NCI-H2107 (cell line): ENCODE data around the gene TMEM253.

Experiments
- DNase-seq: peaks from one replicate; lab custom pipeline; 2025; lab: John Stamatoyannopoulos, UW

TMEM253 gene

DNA sequence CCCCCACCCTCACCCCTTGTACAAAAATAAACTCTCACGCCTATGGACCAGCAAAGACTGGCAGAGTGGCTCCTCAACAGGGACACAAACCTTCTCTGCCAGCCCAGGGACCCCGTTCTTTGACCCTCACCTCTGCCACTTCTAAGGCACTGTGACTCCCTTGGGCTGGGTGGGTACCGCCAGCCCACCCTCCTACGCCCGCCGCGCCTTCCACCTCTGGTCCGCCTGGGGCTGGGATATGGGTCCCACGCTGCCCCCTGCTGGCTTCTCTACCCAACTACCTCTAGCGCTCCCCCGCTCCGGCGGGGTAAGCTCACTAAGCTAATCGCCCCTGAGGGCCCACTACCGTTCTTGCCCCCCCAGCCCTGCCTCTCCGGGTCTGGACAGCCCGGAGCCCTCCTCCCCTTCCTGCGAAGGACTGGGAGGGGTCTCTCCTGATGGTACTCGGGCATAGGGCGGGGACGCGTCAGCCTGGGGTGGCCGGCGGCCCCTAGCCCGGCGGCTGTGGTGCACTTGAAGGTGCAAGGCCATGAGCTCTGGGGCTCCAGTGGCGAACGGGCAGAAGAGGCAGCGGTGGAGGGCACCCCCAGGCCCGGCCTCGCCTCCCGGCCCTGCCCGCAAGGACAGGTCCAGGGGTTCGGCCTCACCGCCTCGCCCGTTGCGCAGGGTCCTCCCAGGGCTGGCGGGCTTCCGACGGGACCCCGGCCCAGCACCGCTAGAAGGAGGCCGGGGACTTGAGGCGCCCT lies 10.5 kb upstream of the TMEM253 start:
- no peak for DNase-seq

DNA sequence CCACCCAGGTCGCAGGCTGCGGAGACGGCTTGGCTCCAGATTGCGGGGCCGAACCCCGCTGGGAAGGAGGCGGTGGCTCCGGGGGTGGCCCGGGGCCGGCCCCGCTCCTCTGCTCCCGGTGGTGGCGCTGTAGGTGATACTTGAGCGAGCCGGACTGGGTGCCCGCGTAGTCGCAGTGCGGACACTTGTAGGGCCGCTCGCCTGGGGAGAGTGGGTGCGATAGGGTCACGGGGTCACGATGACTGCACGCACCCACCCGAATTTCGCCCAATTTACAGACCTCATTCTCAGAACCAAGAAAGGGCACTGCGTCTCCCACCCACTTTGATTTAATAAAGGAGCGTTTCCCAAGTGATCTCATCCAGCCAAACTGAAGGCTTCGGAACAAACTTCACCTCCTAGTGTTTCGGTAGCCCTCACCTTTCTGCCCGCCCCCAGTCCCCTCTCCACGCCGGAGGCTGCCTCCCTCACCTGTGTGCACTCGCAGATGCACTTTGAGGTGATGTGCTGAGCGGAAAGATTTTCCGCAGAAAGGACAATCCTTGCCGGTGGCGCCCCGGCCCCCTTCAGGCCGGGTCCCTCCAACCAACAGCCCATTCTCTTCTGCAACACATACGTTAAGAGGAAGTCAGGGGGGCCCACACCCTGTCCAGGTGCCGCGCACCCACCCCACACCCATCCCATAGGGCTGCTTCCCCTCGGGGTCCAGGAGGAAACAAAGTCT lies 9.8 kb upstream of the TMEM253 start:
- no peak for DNase-seq

- DNase-seq: no peak
Observed at GRCh38 chr14:21091821-21092272, 9.0 kb upstream of the TMEM253 start.

GRCh38 chr14:21092273-21093011 lies 8.4 kb upstream of the TMEM253 start:
- peak; percentile 54 for DNase-seq

- no peak for DNase-seq
Observed at GRCh38 chr14:21093018-21093417, 7.8 kb upstream of the TMEM253 start.

DNA sequence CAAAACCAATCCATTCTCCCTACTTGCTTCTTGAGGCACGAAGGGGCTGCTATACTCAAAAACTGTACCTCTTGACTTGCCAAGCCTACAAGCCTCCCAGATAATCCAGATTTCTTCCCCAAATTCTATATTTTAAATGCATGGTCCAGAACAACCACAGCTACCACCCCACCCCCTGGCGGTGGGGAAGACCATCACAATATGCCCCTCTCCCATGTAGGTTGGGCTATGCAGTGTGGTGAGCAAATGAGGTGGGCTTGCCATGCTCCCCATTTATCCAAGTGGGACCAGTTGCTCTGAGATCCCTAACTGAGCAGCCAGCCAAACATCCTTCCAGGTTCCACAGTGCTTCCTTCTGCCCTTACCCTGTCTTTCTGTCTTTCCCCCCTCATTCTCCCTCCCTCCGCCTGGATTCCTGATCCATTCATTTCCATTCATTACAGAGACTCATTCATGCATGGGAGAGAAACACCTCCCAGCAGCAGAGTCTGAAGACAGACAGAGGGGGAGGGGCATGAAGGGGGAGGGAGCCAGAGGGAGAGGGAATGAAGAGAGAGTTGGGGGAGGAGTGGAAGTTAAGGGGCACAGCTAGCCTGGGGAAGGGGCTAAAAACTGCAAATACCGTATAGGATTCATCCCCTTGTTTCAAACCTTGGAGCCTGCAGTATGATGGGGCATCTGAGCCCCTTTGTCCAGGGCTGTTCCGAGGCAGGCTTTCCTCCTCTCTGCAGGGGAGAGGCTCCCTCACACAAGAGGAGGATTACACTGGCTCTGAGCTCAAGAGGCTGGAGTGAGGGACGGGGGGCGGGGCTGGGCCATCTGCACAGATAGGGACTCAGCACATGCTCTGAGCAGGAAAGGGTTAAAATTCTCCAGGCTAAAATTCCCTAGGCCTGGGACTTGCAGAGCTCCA lies 6.8 kb upstream of the TMEM253 start:
- DNase-seq: peak; percentile 42

DNA sequence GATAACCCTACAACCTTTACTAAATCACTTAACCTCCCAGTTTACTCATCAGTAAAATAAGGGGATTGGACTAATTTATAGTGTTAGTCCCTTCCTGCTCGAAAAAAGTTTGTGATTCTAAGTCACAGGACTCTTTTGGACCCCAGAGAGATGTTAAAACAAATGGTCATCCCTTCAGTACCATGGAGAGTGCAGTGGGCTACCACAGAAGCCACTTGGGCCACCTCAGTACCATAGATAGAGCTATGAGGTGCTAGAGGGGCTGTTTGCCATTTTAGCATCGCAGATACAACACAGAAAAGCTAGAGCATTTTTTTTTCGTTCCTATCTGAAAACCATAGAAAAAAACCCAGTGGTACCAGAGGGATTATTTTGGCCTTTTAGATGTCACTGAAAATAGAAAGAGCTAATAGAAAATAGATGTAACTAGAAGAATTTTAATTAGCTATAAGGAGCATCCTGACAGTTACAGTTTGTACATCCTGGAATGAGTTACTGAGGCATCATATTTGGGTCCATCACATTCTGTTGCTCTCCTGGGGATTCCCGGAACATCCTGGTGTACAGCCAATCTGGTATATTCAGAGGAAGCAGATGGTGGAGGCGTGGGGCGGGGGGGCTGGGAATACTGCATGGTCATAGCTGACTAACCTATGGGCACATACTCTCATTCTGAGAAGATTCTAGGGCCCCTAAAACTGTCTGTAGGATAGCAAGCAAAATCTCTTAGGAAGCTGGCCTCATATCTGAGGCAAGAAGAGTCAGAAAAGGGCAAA lies 5.2 kb upstream of the TMEM253 start:
- DNase-seq: no peak

DNA sequence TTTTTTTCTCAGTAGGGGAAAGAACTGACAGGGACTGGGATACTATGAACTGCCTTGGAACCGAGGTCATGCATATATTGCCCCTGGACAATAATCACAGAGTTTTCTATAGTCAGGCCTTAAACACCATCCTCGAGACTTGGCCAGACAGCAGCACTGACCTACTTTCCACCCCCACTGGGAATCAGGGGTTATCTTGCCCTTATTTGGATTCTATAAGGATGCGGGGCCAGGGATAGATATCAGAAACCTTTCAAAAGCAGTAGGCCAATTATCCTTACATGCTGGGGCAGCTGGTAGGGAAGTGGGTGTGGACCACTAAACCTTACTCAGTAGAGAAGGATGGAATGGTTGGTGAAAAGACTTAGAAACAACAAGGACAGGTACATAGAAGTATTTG lies 4.4 kb upstream of the TMEM253 start:
- no peak for DNase-seq

DNA sequence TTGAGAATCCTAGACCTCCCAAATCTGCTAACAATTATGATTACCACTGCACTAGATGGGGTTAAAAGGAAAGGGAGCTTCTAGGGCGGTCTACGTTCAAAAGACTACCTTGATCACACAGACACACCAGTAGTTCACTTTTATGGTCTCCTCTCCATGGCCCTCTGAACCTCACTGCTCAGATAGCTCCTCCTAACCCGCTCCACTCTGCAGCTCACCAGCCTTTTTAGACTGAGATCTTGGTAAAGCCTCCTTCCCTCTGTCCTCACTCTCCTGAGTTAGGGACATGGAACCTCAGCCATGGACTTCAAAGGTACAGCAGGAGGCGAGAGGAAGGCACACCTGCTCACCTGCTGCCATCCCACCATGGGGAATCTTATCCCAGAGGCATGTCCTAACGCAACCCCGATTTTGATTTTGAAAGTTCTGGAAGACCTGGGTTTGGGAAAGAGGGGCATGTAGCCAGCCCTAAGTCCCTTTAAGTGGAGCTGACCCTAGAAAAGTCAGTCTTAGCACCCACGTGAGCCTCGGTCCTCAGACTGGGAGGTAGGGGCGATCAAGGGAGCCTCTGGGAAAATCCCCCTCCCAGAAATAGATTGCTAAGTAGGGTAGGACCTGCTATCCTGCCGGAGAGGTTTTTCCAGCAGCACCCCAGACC lies 3.8 kb upstream of the TMEM253 start:
- DNase-seq: no peak

- no peak for DNase-seq
Observed at GRCh38 chr14:21097636-21098075, 3.2 kb upstream of the TMEM253 start.

GRCh38 chr14:21098076-21098891 lies 2.6 kb upstream of the TMEM253 start, which contains the start of gene ZNF219:
Gene ZNF219, minus strand, starts transcription at chr14:21098655. Its CDS starts 5,064 bp downstream, at chr14:21093591.
- DNase-seq: no peak

DNA sequence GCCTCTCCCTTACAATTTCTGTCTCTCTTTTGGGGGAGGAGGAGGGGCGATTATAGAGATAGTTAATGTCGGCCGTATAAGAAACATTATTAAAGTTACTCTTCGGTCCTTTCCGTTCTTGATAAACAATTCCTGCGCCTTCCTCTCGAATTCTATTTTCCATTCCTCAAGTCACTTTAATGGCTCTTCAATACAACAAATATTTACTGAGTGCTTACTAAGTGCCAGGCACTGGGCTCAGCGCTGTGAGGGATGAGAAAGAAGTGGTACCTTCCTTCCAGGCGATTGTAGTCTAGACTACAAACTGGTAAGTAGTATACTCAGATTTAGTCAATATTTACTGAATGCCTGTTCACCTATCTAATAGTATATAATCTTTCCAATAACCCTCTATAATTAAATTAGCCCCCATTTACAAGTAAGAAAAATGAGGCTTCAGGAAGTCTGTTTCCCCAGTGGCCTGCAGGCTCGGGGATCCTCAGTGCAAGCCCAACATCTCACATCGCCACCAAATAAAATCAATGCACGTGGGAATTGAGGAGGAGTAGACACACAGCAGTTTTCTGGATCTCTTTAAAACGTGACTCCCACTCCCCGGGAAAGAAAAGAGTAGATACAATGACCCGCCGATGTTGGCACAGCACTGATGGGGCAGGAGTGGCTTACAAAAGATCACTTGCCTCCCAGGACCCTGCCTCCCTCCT lies 1.8 kb upstream of the TMEM253 start:
- DNase-seq: no peak

- DNase-seq: no peak
Observed at GRCh38 chr14:21099596-21099985, 1.3 kb upstream of the TMEM253 start.

DNA sequence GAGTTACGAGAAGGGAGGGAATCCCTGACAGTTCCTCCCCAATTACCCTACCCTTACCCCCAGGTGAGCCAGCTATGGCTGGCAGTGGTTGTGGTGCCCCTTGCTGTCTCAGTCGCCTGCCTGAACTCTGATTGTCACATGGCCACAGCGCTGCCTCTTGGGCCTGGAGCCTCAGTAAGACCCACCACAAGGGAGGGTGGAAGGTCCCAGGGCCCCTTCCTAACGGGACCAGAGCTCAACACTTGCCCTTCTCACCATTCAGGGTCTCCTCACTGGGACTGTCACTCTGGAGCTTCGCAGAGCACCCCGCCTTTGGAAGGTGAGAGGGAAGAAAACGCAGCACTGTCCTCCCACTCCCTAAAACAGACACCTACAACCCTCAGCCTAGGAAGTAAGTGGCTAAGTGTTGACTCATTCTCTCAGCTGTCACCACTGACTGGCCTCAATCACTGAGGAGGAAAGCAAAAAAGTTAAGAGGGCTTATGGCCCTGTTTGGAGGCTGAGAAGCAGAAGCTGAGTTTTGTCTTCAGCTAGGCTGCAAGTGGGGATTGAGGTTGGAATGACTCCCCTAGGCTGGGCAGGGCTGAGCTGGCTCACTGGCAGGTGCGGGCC lies 1.0 kb downstream of the TMEM253 start:
- no peak for DNase-seq

DNA sequence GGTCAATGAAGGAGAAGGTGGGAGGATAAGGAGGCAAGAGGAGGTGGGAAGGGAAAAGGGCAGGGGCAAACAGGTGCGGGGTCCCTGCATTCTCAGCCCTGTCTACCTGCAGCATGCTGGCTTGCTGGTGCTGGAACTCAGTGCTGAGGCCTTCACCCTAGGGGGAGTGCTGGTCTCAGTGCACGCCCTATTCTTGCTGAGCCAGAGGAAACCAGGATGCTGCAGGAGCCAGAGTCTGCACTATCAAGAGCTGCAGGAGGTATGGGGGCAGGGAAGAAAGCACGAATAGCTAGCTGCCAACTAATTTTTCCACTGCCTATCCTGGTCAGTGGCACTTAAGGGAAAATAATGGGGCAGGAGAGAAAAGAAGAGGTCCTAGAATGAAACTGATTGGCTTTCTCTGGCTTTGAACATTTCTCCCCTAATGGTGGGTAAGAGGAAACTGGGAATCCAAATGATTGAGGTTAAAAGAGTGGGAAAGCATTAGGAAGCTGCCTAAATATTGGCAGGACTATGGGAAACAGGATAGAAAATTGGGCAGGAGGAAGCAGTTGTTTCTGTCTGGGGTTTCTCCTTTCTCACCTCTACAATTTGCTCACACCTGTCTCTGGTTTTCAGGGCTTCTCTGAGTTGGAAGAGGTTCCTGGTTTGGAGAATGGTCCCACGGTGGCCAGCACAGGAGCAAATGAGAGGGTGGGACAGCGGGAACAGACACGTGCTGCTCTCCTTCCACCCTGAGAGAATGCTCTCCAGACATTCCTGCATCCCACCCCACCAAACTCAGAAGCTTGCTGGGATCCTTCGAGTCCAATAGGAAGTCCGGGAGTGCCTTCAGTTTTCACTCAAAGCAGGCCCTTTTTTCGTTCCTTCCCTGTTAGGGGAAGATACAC lies 1.9 kb downstream of the TMEM253 start:
- no peak for DNase-seq

- DNase-seq: no peak
Observed at GRCh38 chr14:21103411-21103709, 2.5 kb downstream of the TMEM253 start.

DNA sequence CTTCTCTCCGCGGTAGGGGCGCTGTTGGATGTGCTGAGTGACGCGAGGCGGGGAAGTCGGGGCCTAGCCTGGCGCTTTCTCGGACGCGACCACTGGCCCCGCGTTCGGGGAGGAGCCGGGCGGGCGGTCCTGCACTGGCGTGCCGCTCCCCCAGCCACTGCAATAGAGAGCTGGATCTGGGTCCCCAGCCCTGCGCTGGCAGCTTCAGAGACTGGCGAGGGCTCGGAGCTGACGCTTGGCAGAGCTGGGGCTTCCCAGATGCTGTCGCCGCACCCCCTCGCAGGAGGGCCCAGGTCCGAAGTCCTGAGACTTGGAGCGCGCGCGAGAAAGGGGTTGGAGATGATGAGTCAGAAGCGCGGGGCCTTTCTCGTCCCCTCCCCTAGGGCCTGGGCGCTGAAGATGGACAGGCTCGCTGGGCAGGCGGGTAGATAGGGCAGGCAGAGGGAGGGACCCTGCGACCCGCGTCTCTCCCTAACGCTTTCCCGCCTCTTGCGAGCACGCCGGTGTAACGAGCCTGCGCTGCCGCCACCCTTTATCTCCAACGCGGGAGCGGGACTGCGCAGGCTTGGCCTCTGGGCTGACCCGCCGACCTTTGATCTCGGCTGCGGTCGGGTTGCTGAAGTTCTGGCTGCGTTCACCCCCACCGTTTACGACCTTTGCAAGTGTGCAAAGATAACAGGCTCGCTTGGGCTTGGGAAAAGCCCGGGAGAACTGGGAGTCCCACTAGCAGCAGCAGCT lies 3.0 kb downstream of the TMEM253 start:
- DNase-seq: peak; percentile 97
